OCI-LY3 (cell line): ENCODE data around the gene GRIN2A.

ENCODE experiments used
- EZH2phosphoT487 ChIP-seq: fragments of 200-600 bp; shearing (Covaris generic); IDR thresholded peaks from 2 replicates; pipeline ENCODE4 v1.6.1; 2018; ENCODE audit warnings: antibody characterized with exemption, mixed run types, low read depth
- TF ChIP-seq, protein P1 (sequence below): fragments of 200-600, 300-600 bp; sonication (generic); IDR thresholded peaks from 2 replicates; pipeline ENCODE4 v1.5.1; 2014; ENCODE audit warnings: antibody characterized with exemption, low read length, low read depth

DNA sequence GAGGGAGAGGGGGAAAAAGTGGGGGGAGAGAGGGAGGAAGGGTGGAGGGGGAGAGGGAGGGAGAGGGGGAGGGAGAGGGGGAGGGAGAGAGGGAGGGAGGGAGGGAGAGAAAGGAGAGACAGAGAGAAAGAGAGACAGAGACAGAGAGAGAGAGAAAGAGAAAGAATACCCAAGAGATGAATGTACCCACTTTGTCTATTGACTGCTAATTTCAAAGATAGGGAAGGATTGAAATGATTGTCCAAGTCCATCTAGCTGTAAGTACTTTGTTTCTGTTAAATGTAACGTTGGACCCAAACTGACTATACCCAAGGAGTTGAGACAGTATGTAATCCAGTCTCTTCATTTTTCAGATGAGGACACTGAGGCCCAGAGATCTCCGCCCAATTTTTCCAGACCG lies 374.9 kb downstream of the GRIN2A start:
- TF ChIP-seq, protein P1, sequence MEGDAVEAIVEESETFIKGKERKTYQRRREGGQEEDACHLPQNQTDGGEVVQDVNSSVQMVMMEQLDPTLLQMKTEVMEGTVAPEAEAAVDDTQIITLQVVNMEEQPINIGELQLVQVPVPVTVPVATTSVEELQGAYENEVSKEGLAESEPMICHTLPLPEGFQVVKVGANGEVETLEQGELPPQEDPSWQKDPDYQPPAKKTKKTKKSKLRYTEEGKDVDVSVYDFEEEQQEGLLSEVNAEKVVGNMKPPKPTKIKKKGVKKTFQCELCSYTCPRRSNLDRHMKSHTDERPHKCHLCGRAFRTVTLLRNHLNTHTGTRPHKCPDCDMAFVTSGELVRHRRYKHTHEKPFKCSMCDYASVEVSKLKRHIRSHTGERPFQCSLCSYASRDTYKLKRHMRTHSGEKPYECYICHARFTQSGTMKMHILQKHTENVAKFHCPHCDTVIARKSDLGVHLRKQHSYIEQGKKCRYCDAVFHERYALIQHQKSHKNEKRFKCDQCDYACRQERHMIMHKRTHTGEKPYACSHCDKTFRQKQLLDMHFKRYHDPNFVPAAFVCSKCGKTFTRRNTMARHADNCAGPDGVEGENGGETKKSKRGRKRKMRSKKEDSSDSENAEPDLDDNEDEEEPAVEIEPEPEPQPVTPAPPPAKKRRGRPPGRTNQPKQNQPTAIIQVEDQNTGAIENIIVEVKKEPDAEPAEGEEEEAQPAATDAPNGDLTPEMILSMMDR = no peak
- no peak for TF ChIP-seq EZH2phosphoT487
